Trophoblast cell (in vitro differentiated cells and primary cell): ENCODE data around the gene CPM.

Source experiments
- DNase-seq, 2 donors: peaks; one replicate each; pipeline ENCODE4 v3.0.0-alpha.2; 2016
- H2AFZ ChIP-seq: 2 replicates; pipeline ENCODE4 v1.6.1; 2013; ENCODE audit warnings: low read length, moderate library complexity, mild to moderate bottlenecking; ENCODE audit not compliant: insufficient read depth, poor library complexity
- H2AK5ac ChIP-seq: 2 replicates; pipeline ENCODE4 v1.6.1; 2013; ENCODE audit warnings: mild to moderate bottlenecking, low read length
- H2BK120ac ChIP-seq: 2 replicates; pipeline ENCODE4 v1.6.1; 2013; ENCODE audit warnings: low read length, mild to moderate bottlenecking, moderate library complexity; ENCODE audit not compliant: insufficient read depth, poor library complexity
- H2BK12ac ChIP-seq: 2 replicates; pipeline ENCODE4 v1.6.1; 2013; ENCODE audit warnings: mild to moderate bottlenecking, low read length, moderate library complexity
- H2BK5ac ChIP-seq: 2 replicates; pipeline ENCODE4 v1.6.1; 2013; ENCODE audit warnings: low read length, low read depth, moderate library complexity, mild to moderate bottlenecking; ENCODE audit not compliant: poor library complexity
- H3K14ac ChIP-seq: 2 replicates; pipeline ENCODE4 v1.6.1; 2013; ENCODE audit warnings: mild to moderate bottlenecking, low read length
- H3K18ac ChIP-seq: 2 replicates; pipeline ENCODE4 v1.6.1; 2013; ENCODE audit warnings: mild to moderate bottlenecking, low read length
- H3K23ac ChIP-seq: 2 replicates; pipeline ENCODE4 v1.6.1; 2013; ENCODE audit warnings: low read length
- H3K27ac ChIP-seq: 2 replicates; pipeline ENCODE4 v1.5.1; 2013; ENCODE audit warnings: low read depth, mild to moderate bottlenecking, inconsistent platforms, low read length, moderate library complexity
- H3K27me3 ChIP-seq: 2 replicates; pipeline ENCODE4 v1.6.1; 2013; ENCODE audit warnings: inconsistent platforms, mild to moderate bottlenecking, low read length, moderate library complexity; ENCODE audit not compliant: insufficient read depth
- H3K36me3 ChIP-seq, 2 experiments: 1 replicate in 1 of 2; 2 replicates in 1 of 2; pipeline ENCODE4 v1.6.1; 2013; ENCODE audit warnings: low read length in 2 of 2, mild to moderate bottlenecking in 2 of 2, moderate library complexity in 1 of 2; ENCODE audit not compliant: insufficient read depth in 2 of 2, control insufficient read depth in 1 of 2
- H3K4ac ChIP-seq: 2 replicates; pipeline ENCODE4 v1.6.1; 2013; ENCODE audit warnings: low read depth, mild to moderate bottlenecking, low read length, moderate library complexity
- H3K4me1 ChIP-seq, 2 experiments: 1 replicate in 1 of 2; 2 replicates in 1 of 2; pipeline ENCODE4 v1.6.1; 2013; ENCODE audit warnings: low read length in 2 of 2, mild to moderate bottlenecking in 2 of 2, moderate library complexity in 1 of 2; ENCODE audit not compliant: insufficient read depth in 2 of 2, control insufficient read depth in 1 of 2
- H3K4me2 ChIP-seq: 2 replicates; pipeline ENCODE4 v1.6.1; 2013; ENCODE audit warnings: inconsistent platforms, mild to moderate bottlenecking, low read length, moderate library complexity
- H3K4me3 ChIP-seq: 2 replicates; pipeline ENCODE4 v1.5.1; 2013; ENCODE audit warnings: mild to moderate bottlenecking, low read depth, low read length, inconsistent platforms
- H3K79me1 ChIP-seq: one replicate; pipeline ENCODE4 v1.6.1; 2013; ENCODE audit warnings: low read length
- H3K79me2 ChIP-seq: 2 replicates; pipeline ENCODE4 v1.6.1; 2013; ENCODE audit warnings: low read length, mild to moderate bottlenecking; ENCODE audit not compliant: control insufficient read depth, insufficient read depth, poor library complexity
- H3K9ac ChIP-seq: 2 replicates; pipeline ENCODE4 v1.6.1; 2013; ENCODE audit warnings: mild to moderate bottlenecking, low read length
- H3K9me3 ChIP-seq: 2 replicates; pipeline ENCODE4 v1.6.1; 2013; ENCODE audit warnings: low read depth, mild to moderate bottlenecking, control low read depth, inconsistent platforms, low read length; ENCODE audit not compliant: insufficient read depth
- H4K12ac ChIP-seq: 2 replicates; pipeline ENCODE4 v1.6.1; 2013; ENCODE audit warnings: low read depth, mild to moderate bottlenecking, low read length, moderate library complexity
- H4K8ac ChIP-seq: 2 replicates; pipeline ENCODE4 v1.6.1; 2013; ENCODE audit warnings: low read depth, mild to moderate bottlenecking, low read length, moderate library complexity
- H4K91ac ChIP-seq: one replicate; pipeline ENCODE4 v1.6.1; 2013; ENCODE audit warnings: low read depth, mild to moderate bottlenecking, low read length, moderate library complexity
- WGBS: extraction: QIAGEN DNeasy Blood & Tissue Kit; methylation state at CpG from one replicate; pipeline ENCODE4 v1.1.7; 2013; ENCODE audit warnings: missing lambda C conversion rate; ENCODE audit not compliant: insufficient read length, insufficient coverage; ENCODE audit errors: extremely low coverage; 5-methylcytosine and 5-hydroxymethylcytosine counted together

Gene CPM

DNA sequence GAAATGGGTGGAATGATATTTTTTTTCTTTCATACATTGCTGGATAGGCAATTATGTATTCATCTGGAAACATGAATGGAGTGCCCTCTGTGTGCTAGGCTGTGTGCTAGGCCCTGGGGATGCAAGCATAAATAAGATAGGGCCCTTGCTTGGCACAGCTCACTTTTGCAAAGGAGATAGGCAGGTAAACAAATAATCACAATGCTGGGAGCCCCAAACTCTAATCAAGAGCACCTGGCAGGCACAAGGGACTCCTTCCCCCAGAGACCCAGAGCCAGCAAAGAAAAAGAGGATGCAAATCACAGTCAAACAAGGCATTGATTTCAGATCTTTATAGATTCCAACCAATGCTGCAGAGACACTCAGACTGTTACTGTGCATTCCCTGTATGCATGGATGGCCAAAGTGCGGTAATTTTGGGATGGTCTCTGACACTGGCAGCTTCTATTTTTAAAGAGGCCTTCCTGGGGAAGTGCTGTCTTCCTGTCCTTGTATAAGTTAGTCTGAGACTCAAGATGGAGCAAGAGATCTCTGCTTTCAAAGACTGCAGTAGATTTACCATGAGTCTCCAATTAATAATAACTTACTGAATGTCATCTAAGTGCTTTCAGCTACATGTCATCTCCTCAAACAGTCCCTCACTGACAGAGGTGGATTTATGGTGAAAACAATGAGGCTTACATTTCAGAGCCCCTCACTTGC, 45.1 kb upstream of the CPM start:
- H2BK120ac ChIP-seq, result no peak overlapping the region
- no peak overlapping the region for H3K23ac ChIP-seq
- H4K8ac ChIP-seq, result no peak overlapping the region
- H3K9me3 ChIP-seq, result no peaks in the 10 kb centered on the region
- H4K12ac ChIP-seq, result no peak overlapping the region
- H3K4me1 ChIP-seq, result no peaks in the 10 kb centered on the region
- H3K27me3 ChIP-seq, result no peaks in the 10 kb centered on the region
- no peak overlapping the region for H2AK5ac ChIP-seq
- no peak overlapping the region for H2BK12ac ChIP-seq
- no peak overlapping the region for H2AFZ ChIP-seq
- no peak overlapping the region for H3K4me2 ChIP-seq
- no peak overlapping the region for H3K14ac ChIP-seq
- no peak overlapping the region for H4K91ac ChIP-seq
- no peak overlapping the region for H3K4me3 ChIP-seq
- no peak overlapping the region for H3K4ac ChIP-seq
- H3K27ac ChIP-seq, result no peak overlapping the region
- no peak for DNase-seq
- WGBS, result no CpG with 5 or more reads among the region's 1 CpG
- no peak overlapping the region for H2BK5ac ChIP-seq
- no peaks in the 10 kb centered on the region for H3K79me2 ChIP-seq
- no peaks in the 10 kb centered on the region for H3K79me1 ChIP-seq
- no peak overlapping the region for H3K18ac ChIP-seq
- no peak overlapping the region for H3K9ac ChIP-seq
- no peaks in the 10 kb centered on the region for H3K36me3 ChIP-seq

DNA sequence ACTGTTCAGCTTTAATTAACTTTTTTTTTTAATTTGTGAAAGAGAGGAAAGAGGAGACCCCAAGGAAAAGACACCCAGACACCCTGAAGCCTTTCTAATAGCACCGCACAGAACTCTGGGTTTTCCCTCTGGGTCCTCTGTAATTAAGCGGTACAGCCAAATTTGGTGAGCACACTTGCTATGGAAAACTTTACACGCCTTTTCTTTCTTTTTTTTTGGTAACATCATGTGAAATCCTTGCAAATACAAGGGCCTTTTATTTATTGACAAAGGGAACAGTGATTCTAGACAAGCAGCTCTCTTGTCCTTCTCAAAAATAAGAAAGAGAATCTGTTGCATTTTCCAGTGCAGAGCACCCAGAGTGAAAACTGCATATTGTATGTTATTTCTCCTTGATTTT, 44.4 kb upstream of the CPM start:
- no peak overlapping the region for H2AK5ac ChIP-seq
- H2AFZ ChIP-seq, result no peak overlapping the region
- H4K91ac ChIP-seq, result no peak overlapping the region
- H3K79me1 ChIP-seq, result no peaks in the 10 kb centered on the region
- H2BK120ac ChIP-seq, result no peak overlapping the region
- no peak overlapping the region for H2BK5ac ChIP-seq
- no peak overlapping the region for H3K23ac ChIP-seq
- no peak overlapping the region for H3K18ac ChIP-seq
- H3K4ac ChIP-seq, result no peak overlapping the region
- H3K27me3 ChIP-seq, result no peaks in the 10 kb centered on the region
- no peak overlapping the region for H3K9ac ChIP-seq
- H3K4me1 ChIP-seq, result no peaks in the 10 kb centered on the region
- H2BK12ac ChIP-seq, result no peak overlapping the region
- H4K12ac ChIP-seq, result no peak overlapping the region
- WGBS, result no CpG with 5 or more reads among the region's 3 CpGs
- H3K79me2 ChIP-seq, result no peaks in the 10 kb centered on the region
- H3K4me3 ChIP-seq, result no peak overlapping the region
- H3K27ac ChIP-seq, result no peak overlapping the region
- no peak overlapping the region for H3K14ac ChIP-seq
- H4K8ac ChIP-seq, result no peak overlapping the region
- no peak overlapping the region for H3K4me2 ChIP-seq
- H3K9me3 ChIP-seq, result no peaks in the 10 kb centered on the region
- no peaks in the 10 kb centered on the region for H3K36me3 ChIP-seq
- DNase-seq, result no peak

DNA sequence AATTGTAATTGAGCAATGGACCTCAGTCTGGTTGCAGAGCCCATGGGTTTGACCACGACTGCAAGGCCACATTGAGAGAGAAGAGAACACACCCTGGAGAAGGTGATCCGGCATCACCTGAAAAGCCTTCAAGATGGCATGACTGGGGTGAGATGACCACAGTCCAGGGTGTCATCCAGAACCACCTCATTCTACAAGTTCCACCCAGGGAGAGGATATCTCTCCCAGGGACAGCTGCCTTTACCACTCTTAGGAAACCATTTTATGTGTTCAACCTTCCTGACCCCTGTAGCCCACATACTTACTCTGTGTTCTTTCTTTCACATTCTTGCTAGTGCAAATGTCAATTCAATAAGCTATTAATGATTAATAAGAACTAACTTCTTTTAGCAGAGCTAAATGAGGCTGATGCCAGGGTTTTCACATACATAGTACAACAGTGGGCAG, 43.4 kb upstream of the CPM start:
- WGBS, result no CpG with 5 or more reads among the region's 2 CpGs
- Histone ChIP-seq H3K14ac (no peak overlapping the region), H3K79me1 (no peaks in the 10 kb centered on the region), H2AK5ac (no peak overlapping the region), H3K4me1 (no peaks in the 10 kb centered on the region), H2BK12ac (no peak overlapping the region), H3K36me3 (no peaks in the 10 kb centered on the region), H3K9me3 (no peaks in the 10 kb centered on the region), H3K4me2 (no peak overlapping the region), H2AFZ (no peak overlapping the region), H4K91ac (no peak overlapping the region), H4K8ac (no peak overlapping the region), H2BK120ac (no peak overlapping the region), H3K4me3 (no peak overlapping the region), H3K18ac (no peak overlapping the region), H3K9ac (no peak overlapping the region), H3K27me3 (no peaks in the 10 kb centered on the region), H3K4ac (no peak overlapping the region), H2BK5ac (no peak overlapping the region), H4K12ac (no peak overlapping the region), H3K27ac (no peak overlapping the region), H3K79me2 (no peaks in the 10 kb centered on the region), H3K23ac (peak overlapping the region; percentile 20)
- DNase-seq, result no peak

GRCh38 chr12:68975811-68976210, 42.8 kb upstream of the CPM start:
- Histone ChIP-seq H3K4me3 (no peak overlapping the region), H3K14ac (no peak overlapping the region), H3K4me1 (peaks cover 0 to 3% of the 10 kb centered on the region in 2 experiments), H4K12ac (no peak overlapping the region), H3K27ac (no peak overlapping the region), H2BK12ac (no peak overlapping the region), H3K9ac (no peak overlapping the region), H2BK120ac (no peak overlapping the region), H3K18ac (no peak overlapping the region), H2AK5ac (no peak overlapping the region), H3K23ac (no peak overlapping the region), H2AFZ (no peak overlapping the region), H3K27me3 (no peaks in the 10 kb centered on the region), H3K4ac (no peak overlapping the region), H4K91ac (no peak overlapping the region), H3K9me3 (no peaks in the 10 kb centered on the region), H2BK5ac (no peak overlapping the region), H3K36me3 (no peaks in the 10 kb centered on the region), H3K4me2 (no peak overlapping the region), H4K8ac (no peak overlapping the region), H3K79me1 (peaks cover 3% of the 10 kb centered on the region), H3K79me2 (no peaks in the 10 kb centered on the region)
- WGBS, result no CpG with 5 or more reads among the region's 3 CpGs
- DNase-seq, result no peak
